ENCODE results near the gene TRIP12.

- TF ChIP-seq FOXA1 (IDR thresholded peaks at IDR 0.05) (no peak), ELF4 (IDR thresholded peaks at IDR 0.05) (no peak), L3MBTL2 (conservative IDR thresholded peaks at IDR 0.05) (peak; percentile 96), PKNOX1 (IDR thresholded peaks at IDR 0.05) (peak; percentile 22; the same call in 1 of the 2 replicates), CTBP1 (IDR thresholded peaks at IDR 0.05; ENCODE audit: borderline replicate concordance) (no peak), ARNT (IDR thresholded peaks at IDR 0.05) (no peak), SP1 (IDR thresholded peaks at IDR 0.05) (no peak), ZNF384 (IDR thresholded peaks at IDR 0.05) (no peak), SUZ12 (IDR thresholded peaks at IDR 0.05) (no peak)
Measured at GRCh38 chr2:229922449-229923386, 909 bp upstream of the TRIP12 start, which contains the start of gene FBXO36.

Data from HEK293T (cell line).